HCT116 (cell line): ENCODE results near the gene PDE7B. TPM values are rescaled to one million over a fixed set of nuclear protein-coding genes. Genes with fewer than 3 reads are reported as not detected.

Source experiments
- ATAC-seq: fragments of 200-7000 bp; cut with Tn5 transposase; 2 replicates; pipeline ENCODE4 v1.9.1; 2020; ENCODE audit warnings: mild to moderate bottlenecking, moderate library complexity
- BruUV-seq: library from RNA; stranded (reverse); fragments of 400-500 nt; replicated peaks from 2 replicates; lab custom pipeline; 2021; lab: Mats Ljungman, UMichigan
- CTCF ChIA-PET: fragments of 300-600 bp; sonication (Branson Sonifier 250); formaldehyde crosslinking; loops from one replicate; lab custom pipeline; 2021; ENCODE audit warnings: antibody characterized with exemption; lab: Charles Lee
- POLR2A ChIA-PET: fragments of 300-600, 350-600 bp; sonication (Branson Sonifier 250); formaldehyde crosslinking; loops from one replicate; lab custom pipeline; 2021; ENCODE audit warnings: antibody characterized with exemption; lab: Charles Lee
- RAD21 ChIA-PET, 2 experiments: fragments of 300-600 bp; sonication (Branson Sonifier 250); formaldehyde crosslinking; loops; one replicate each; lab custom pipeline; 2023; ENCODE audit warnings: low total read pairs in 2 of 2; ENCODE audit not compliant: uncharacterized antibody in 2 of 2, unreplicated experiment in 2 of 2, low non-redundant PET in 1 of 2; lab: Charles Lee
- DNase-seq: peaks from one replicate; pipeline ENCODE4 v3.0.0-alpha.2; 2010; ENCODE audit warnings: low read depth, low spot score
- H2AFZ ChIP-seq: fragments of 200-600 bp; shearing (Covaris generic), sonication (generic); 2 replicates; pipeline ENCODE4 v1.6.1; 2017; ENCODE audit warnings: low read depth, mixed run types, mixed read lengths, antibody characterized with exemption, low read length; ENCODE audit not compliant: poor library complexity, severe bottlenecking
- H3K27ac ChIP-seq: 2 replicates; pipeline ENCODE4 v1.5.1; 2012; ENCODE audit warnings: low read depth, low read length
- H3K27me3 ChIP-seq: fragments of 200-600 bp; sonication (generic); 2 replicates; pipeline ENCODE4 v1.6.1; 2016; ENCODE audit warnings: mixed run types, low read length, mixed read lengths; ENCODE audit not compliant: insufficient read depth
- H3K36me3 ChIP-seq, 2 experiments: fragments of 200-500 bp in 1 of 2; fragments of 200-600 bp in 1 of 2; sonication (Bioruptor generic) in 1 of 2; sonication (generic) in 1 of 2; 2 replicates each; pipeline versions ENCODE4 v1.5.1 to v1.6.1; 2014 to 2016; ENCODE audit warnings: low read length in 2 of 2, inconsistent platforms in 1 of 2, mixed read lengths in 1 of 2, mixed run types in 1 of 2; ENCODE audit not compliant: insufficient read depth in 2 of 2, control insufficient read depth in 1 of 2
- H3K4me1 ChIP-seq, 2 experiments: fragments of 200-600 bp in 1 of 2; sonication (generic) in 1 of 2; 2 replicates each; pipeline versions ENCODE4 v1.5.1 to v1.6.1; 2012 to 2017; ENCODE audit warnings: low read length in 2 of 2, inconsistent platforms in 1 of 2, mild to moderate bottlenecking in 1 of 2, mixed read lengths in 1 of 2, mixed run types in 1 of 2, moderate library complexity in 1 of 2; ENCODE audit not compliant: insufficient read depth in 2 of 2, control insufficient read depth in 1 of 2
- H3K4me2 ChIP-seq: fragments of 200-600 bp; sonication (generic); 2 replicates; pipeline ENCODE4 v1.6.1; 2017; ENCODE audit warnings: mixed run types, low read length, mixed read lengths
- H3K4me3 ChIP-seq, 2 experiments: fragments of 200-600 bp in 1 of 2; sonication (generic) in 1 of 2; replicated peaks in 1 of 2; 2 replicates each; pipeline ENCODE4 v1.5.1; 2011 to 2016; ENCODE audit warnings: low read length in 2 of 2, control low read depth in 1 of 2, low read depth in 1 of 2, mild to moderate bottlenecking in 1 of 2, mixed read lengths in 1 of 2, mixed run types in 1 of 2
- H3K79me2 ChIP-seq: fragments of 200-600 bp; sonication (generic); 2 replicates; pipeline ENCODE4 v1.6.1; 2017; ENCODE audit warnings: mild to moderate bottlenecking, mixed run types, low read length, moderate library complexity, mixed read lengths; ENCODE audit not compliant: insufficient read depth
- H3K9ac ChIP-seq: fragments of 200-600 bp; sonication (generic); 2 replicates; pipeline ENCODE4 v1.6.1; 2016; ENCODE audit warnings: low read length, mixed read lengths
- H3K9me2 ChIP-seq: fragments of 200-600 bp; sonication (generic), shearing (Covaris generic); 2 replicates; pipeline ENCODE4 v1.6.1; 2017; ENCODE audit warnings: mixed run types, mild to moderate bottlenecking, moderate library complexity; ENCODE audit not compliant: insufficient read depth
- H3K9me3 ChIP-seq, 2 experiments: fragments of 200-500 bp in 1 of 2; fragments of 200-600 bp in 1 of 2; sonication (Bioruptor generic) in 1 of 2; sonication (generic) in 1 of 2; 2 replicates each; pipeline ENCODE4 v1.6.1; 2014 to 2017; ENCODE audit warnings: low read length in 2 of 2, mixed read lengths in 2 of 2, inconsistent platforms in 1 of 2, low read depth in 1 of 2, mild to moderate bottlenecking in 1 of 2, mixed run types in 1 of 2, moderate library complexity in 1 of 2; ENCODE audit not compliant: control insufficient read depth in 1 of 2, insufficient read depth in 1 of 2
- H4K20me1 ChIP-seq: fragments of 200-600 bp; sonication (generic), shearing (Covaris generic); 2 replicates; pipeline ENCODE4 v1.6.1; 2017; ENCODE audit warnings: mixed run types, mild to moderate bottlenecking, moderate library complexity; ENCODE audit not compliant: insufficient read depth
- CBX3 ChIP-seq: IDR thresholded peaks from 2 replicates; pipeline ENCODE4 v1.6.1; 2012; ENCODE audit warnings: low read depth
- CEBPB ChIP-seq: IDR thresholded peaks from 2 replicates; pipeline ENCODE4 v1.6.1; 2012; ENCODE audit warnings: low read depth
- EGR1 ChIP-seq: IDR thresholded peaks from 2 replicates; pipeline ENCODE4 v1.6.1; 2012; ENCODE audit warnings: low read depth
- EZH2 ChIP-seq: fragments of 200-600 bp; sonication (generic); IDR thresholded peaks from 2 replicates; pipeline ENCODE4 v1.6.1; 2017; ENCODE audit warnings: antibody characterized with exemption, mixed run types
- POLR2A ChIP-seq: IDR thresholded peaks from 2 replicates; pipeline ENCODE4 v1.7.0; 2011; ENCODE audit warnings: borderline replicate concordance; ENCODE audit not compliant: insufficient read depth, insufficient read length; ENCODE audit errors: extremely low read depth
- POLR2AphosphoS5 ChIP-seq: IDR thresholded peaks from 2 replicates; pipeline ENCODE4 v1.6.1; 2011; ENCODE audit warnings: mild to moderate bottlenecking, low read depth, low read length, moderate library complexity
- SIN3A ChIP-seq: IDR thresholded peaks from 2 replicates; pipeline ENCODE4 v1.6.1; 2012; ENCODE audit warnings: low read depth
- SRF ChIP-seq: IDR thresholded peaks from 2 replicates; pipeline ENCODE4 v1.6.1; 2012; ENCODE audit warnings: low read depth
- TCF7L2 ChIP-seq: IDR thresholded peaks from 2 replicates; pipeline ENCODE4 v1.7.0; 2011; ENCODE audit warnings: borderline replicate concordance, inconsistent platforms; ENCODE audit not compliant: insufficient read depth, insufficient read length; ENCODE audit errors: extremely low read depth
- ZFX ChIP-seq: fragments of 450-650 bp; IDR thresholded peaks from 2 replicates; pipeline ENCODE4 v1.6.1; 2017
- intact Hi-C: fragments of 100-400 bp; cut with micrococcal nuclease; formaldehyde crosslinking; loops from 2 replicates; pipeline ENCODE4 v1.10.0; 2022
- total RNA-seq: library from RNA; stranded (reverse); gene quantifications from one replicate; pipeline ENCODE4 v1.2.1, GENCODE V29; 2021; ENCODE audit not compliant: unreplicated experiment
- TF ChIP-seq, protein P1 (sequence below), 3 experiments: fragments of 200-600 bp in 1 of 3; sonication (generic) in 1 of 3; IDR thresholded peaks in 2 of 3; conservative IDR thresholded peaks in 1 of 3; 2 replicates each; pipeline ENCODE4 v1.5.1; 2012 to 2017; ENCODE audit warnings: low read depth in 2 of 3, low read length in 2 of 3, antibody characterized with exemption in 1 of 3, borderline replicate concordance in 1 of 3, control low read depth in 1 of 3, mild to moderate bottlenecking in 1 of 3, mixed read lengths in 1 of 3, mixed run types in 1 of 3, moderate library complexity in 1 of 3; ENCODE audit not compliant: insufficient read depth in 1 of 3
- TF ChIP-seq, protein P2 (sequence below): IDR thresholded peaks from 2 replicates; pipeline ENCODE4 v1.6.1; 2012
- TF ChIP-seq, protein P3 (sequence below): IDR thresholded peaks from 2 replicates; pipeline ENCODE4 v1.6.1; 2012; ENCODE audit warnings: low read depth

PDE7B gene
- total RNA-seq, 1 experiment from 2014 or later: 0.61 TPM

DNA sequence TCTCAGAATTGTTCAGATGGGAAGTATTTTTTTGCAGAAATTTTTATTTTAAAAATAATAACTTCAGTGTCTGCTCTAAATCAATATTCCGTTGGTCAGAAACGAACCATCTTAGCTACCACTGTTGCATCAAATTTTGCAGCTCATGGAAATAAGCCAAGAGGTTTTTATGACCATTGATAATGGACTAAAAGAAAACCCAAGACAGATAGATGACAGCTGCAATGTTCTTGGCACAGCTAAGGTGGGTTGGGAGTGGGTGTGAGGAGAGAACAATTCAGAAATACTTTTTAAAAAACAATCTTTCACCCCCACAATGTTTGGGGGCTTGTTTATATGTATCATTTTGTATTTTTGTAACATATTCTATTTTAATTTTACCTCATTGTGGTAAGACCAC lies 121.1 kb downstream of the PDE7B start:
- ATAC-seq (no peak), DNase-seq (no peak)
- H3K36me3 ChIP-seq: no peaks in the 10 kb centered on the region
- H3K27ac ChIP-seq: no peak overlapping the region
- no peak overlapping the region for H3K4me2 ChIP-seq
- H3K4me1 ChIP-seq: no peaks in the 10 kb centered on the region
- no peaks in the 10 kb centered on the region; the same call in 1 of the 2 replicates for H3K9me2 ChIP-seq
- H3K4me3 ChIP-seq: no peak overlapping the region
- BruUV-seq: no TSS peak
- H3K79me2 ChIP-seq: no peaks in the 10 kb centered on the region
- CTCF ChIA-PET: no interaction called here
- no peaks in the 10 kb centered on the region for H4K20me1 ChIP-seq
- no peaks in the 10 kb centered on the region for H3K9me3 ChIP-seq
- POLR2A ChIA-PET: no interaction called here
- RAD21 ChIA-PET: no interaction called here
- intact Hi-C loops: no loop called here
- no peak for TF ChIP-seq EGR1
- TF ChIP-seq, protein P1, sequence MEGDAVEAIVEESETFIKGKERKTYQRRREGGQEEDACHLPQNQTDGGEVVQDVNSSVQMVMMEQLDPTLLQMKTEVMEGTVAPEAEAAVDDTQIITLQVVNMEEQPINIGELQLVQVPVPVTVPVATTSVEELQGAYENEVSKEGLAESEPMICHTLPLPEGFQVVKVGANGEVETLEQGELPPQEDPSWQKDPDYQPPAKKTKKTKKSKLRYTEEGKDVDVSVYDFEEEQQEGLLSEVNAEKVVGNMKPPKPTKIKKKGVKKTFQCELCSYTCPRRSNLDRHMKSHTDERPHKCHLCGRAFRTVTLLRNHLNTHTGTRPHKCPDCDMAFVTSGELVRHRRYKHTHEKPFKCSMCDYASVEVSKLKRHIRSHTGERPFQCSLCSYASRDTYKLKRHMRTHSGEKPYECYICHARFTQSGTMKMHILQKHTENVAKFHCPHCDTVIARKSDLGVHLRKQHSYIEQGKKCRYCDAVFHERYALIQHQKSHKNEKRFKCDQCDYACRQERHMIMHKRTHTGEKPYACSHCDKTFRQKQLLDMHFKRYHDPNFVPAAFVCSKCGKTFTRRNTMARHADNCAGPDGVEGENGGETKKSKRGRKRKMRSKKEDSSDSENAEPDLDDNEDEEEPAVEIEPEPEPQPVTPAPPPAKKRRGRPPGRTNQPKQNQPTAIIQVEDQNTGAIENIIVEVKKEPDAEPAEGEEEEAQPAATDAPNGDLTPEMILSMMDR (IDR thresholded peaks at IDR 0.05 in 2 of 3, conservative IDR thresholded peaks at IDR 0.05 in 1 of 3; ENCODE audit: borderline replicate concordance in 1 of 3, insufficient read depth in 1 of 3, low read depth in 2 of 3, low read length in 2 of 3): no peak
- H3K9ac ChIP-seq: no peak overlapping the region
- H2AFZ ChIP-seq: no peak overlapping the region
- H3K27me3 ChIP-seq: no peaks in the 10 kb centered on the region

DNA sequence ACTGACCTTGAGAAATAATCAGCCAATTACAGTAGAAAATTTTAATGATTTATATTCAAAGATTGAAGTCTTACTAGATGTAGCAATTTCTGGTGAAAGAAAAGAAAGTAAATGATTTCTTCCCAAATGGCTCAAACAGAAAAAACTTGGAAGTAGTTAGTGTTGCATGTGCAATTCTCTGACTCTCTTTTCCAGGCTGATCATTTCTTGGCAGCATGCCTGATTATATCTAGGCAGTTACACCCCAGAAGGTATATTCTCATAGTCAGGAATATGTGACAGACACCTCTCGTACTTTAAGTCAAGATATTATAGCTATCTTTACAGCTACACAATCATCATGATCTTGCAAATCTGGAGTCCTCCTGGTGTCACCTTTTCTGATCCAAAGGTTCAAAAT lies 122.9 kb downstream of the PDE7B start:
- no peak for TF ChIP-seq SIN3A
- TF ChIP-seq, protein P2, sequence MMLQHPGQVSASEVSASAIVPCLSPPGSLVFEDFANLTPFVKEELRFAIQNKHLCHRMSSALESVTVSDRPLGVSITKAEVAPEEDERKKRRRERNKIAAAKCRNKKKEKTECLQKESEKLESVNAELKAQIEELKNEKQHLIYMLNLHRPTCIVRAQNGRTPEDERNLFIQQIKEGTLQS: no peak
- TF ChIP-seq CBX3: no peak
- no peak for TF ChIP-seq TCF7L2
- TF ChIP-seq POLR2AphosphoS5: no peak
- no peak for TF ChIP-seq POLR2A
- TF ChIP-seq SRF: no peak
- TF ChIP-seq, protein P3, sequence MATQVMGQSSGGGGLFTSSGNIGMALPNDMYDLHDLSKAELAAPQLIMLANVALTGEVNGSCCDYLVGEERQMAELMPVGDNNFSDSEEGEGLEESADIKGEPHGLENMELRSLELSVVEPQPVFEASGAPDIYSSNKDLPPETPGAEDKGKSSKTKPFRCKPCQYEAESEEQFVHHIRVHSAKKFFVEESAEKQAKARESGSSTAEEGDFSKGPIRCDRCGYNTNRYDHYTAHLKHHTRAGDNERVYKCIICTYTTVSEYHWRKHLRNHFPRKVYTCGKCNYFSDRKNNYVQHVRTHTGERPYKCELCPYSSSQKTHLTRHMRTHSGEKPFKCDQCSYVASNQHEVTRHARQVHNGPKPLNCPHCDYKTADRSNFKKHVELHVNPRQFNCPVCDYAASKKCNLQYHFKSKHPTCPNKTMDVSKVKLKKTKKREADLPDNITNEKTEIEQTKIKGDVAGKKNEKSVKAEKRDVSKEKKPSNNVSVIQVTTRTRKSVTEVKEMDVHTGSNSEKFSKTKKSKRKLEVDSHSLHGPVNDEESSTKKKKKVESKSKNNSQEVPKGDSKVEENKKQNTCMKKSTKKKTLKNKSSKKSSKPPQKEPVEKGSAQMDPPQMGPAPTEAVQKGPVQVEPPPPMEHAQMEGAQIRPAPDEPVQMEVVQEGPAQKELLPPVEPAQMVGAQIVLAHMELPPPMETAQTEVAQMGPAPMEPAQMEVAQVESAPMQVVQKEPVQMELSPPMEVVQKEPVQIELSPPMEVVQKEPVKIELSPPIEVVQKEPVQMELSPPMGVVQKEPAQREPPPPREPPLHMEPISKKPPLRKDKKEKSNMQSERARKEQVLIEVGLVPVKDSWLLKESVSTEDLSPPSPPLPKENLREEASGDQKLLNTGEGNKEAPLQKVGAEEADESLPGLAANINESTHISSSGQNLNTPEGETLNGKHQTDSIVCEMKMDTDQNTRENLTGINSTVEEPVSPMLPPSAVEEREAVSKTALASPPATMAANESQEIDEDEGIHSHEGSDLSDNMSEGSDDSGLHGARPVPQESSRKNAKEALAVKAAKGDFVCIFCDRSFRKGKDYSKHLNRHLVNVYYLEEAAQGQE: no peak
- no peak for TF ChIP-seq EZH2
- no peak for TF ChIP-seq CEBPB
- no peak for TF ChIP-seq ZFX
- Histone ChIP-seq H3K36me3 (no peaks in the 10 kb centered on the region), H3K9me3 (no peaks in the 10 kb centered on the region), H3K4me1 (no peaks in the 10 kb centered on the region), H3K27me3 (no peaks in the 10 kb centered on the region), H3K9ac (no peak overlapping the region), H3K27ac (no peak overlapping the region), H4K20me1 (no peaks in the 10 kb centered on the region), H2AFZ (no peak overlapping the region), H3K79me2 (no peaks in the 10 kb centered on the region), H3K4me2 (no peak overlapping the region), H3K9me2 (no peaks in the 10 kb centered on the region; the same call in 1 of the 2 replicates), H3K4me3 (no peak overlapping the region)
- intact Hi-C loops: no loop called here
- CTCF ChIA-PET: no interaction called here
- BruUV-seq: no TSS peak
- RAD21 ChIA-PET: no interaction called here
- no peak for DNase-seq
- POLR2A ChIA-PET: no interaction called here
- no peak for ATAC-seq
